Left kidney (tissue), 8 donors: ENCODE data around the gene CENPO. TPM values are rescaled to one million over a fixed set of nuclear protein-coding genes. Genes with fewer than 3 reads are reported as not detected.
A peak's percentile ranks its signal among the peaks of the same experiment; 100 is the strongest.

ENCODE experiments used
- DNase-seq: peaks from one replicate; pipeline ENCODE4 v3.0.0-alpha.2; 2013
- long read RNA-seq, 8 donors: transcript quantifications; one replicate each; lab custom pipeline, GENCODE V29; 2026
- polyA plus RNA-seq: library from polyadenylated mRNA; unstranded; fragments of 120-200 nt; gene quantifications from one replicate; pipeline ENCODE4 v1.2.1, GENCODE V29; 2013; ENCODE audit not compliant: insufficient read length

CENPO gene
- 25.6 TPM for polyA plus RNA-seq
- long read RNA-seq, donor 1, full-length matches to known transcripts = 3 of 252 reads
- long read RNA-seq, donor 1, partial matches to known transcripts = 249 of 252 reads
- long read RNA-seq, donor 1, other reads (novel, unspliced or antisense) = 0 of 252 reads
- long read RNA-seq, donor 2, full-length matches to known transcripts = 3 of 3 reads
- long read RNA-seq, donor 2, partial matches to known transcripts = 0 of 3 reads
- long read RNA-seq, donor 2, other reads (novel, unspliced or antisense) = 0 of 3 reads
- long read RNA-seq, donor 3, partial matches to known transcripts = 0 of 1 reads
- long read RNA-seq, donor 3, other reads (novel, unspliced or antisense) = 0 of 1 reads
- long read RNA-seq, donor 4 = 0 reads
- long read RNA-seq, donor 5, full-length matches to known transcripts = 4 of 4 reads
- long read RNA-seq, donor 5, partial matches to known transcripts = 0 of 4 reads
- long read RNA-seq, donor 5, other reads (novel, unspliced or antisense) = 0 of 4 reads
- long read RNA-seq, donor 6, partial matches to known transcripts = 18 of 19 reads
- long read RNA-seq, donor 6, other reads (novel, unspliced or antisense) = 0 of 19 reads
- long read RNA-seq, donor 7, full-length matches to known transcripts = 3 of 280 reads
- long read RNA-seq, donor 7, partial matches to known transcripts = 277 of 280 reads
- long read RNA-seq, donor 7, other reads (novel, unspliced or antisense) = 0 of 280 reads
- long read RNA-seq, donor 8, full-length matches to known transcripts = 1 of 1 reads
- long read RNA-seq, donor 8, partial matches to known transcripts = 0 of 1 reads
- long read RNA-seq, donor 8, other reads (novel, unspliced or antisense) = 0 of 1 reads

- peak; percentile 96 for DNase-seq
These were observed at the start of gene CENPO, which contains the start of gene PTRHD1 for GRCh38 chr2:24792874-24793760. CENPO (plus strand) TSS chr2:24793425; CDS start chr2:24793920, 495 bp downstream. PTRHD1 (minus strand) TSS chr2:24793391; CDS start chr2:24793377, 14 bp downstream.

- DNase-seq = no peak
These were observed 49.3 kb upstream of the CENPO start for GRCh38 chr2:24743924-24744323.

- DNase-seq = no peak
These were observed 48.9 kb upstream of the CENPO start for GRCh38 chr2:24744356-24744755.

- DNase-seq = no peak
These were observed 47.4 kb upstream of the CENPO start for GRCh38 chr2:24745825-24746224.

- DNase-seq = no peak
These were observed 45.9 kb upstream of the CENPO start for GRCh38 chr2:24747299-24747698.

GRCh38 chr2:24749069-24749691, 44.0 kb upstream of the CENPO start:
- DNase-seq = no peak

GRCh38 chr2:24754985-24755705, 38.1 kb upstream of the CENPO start:
- DNase-seq = peak; percentile 70

- DNase-seq = no peak
These were observed 36.4 kb upstream of the CENPO start for GRCh38 chr2:24756789-24757188.

GRCh38 chr2:24761866-24762265, 31.4 kb upstream of the CENPO start:
- DNase-seq = no peak

- no peak for DNase-seq
These were observed 30.7 kb upstream of the CENPO start for GRCh38 chr2:24762518-24762917.

- no peak for DNase-seq
These were observed 29.4 kb upstream of the CENPO start for GRCh38 chr2:24763843-24764242.

GRCh38 chr2:24766609-24767008, 26.6 kb upstream of the CENPO start:
- no peak for DNase-seq

GRCh38 chr2:24768013-24768412, 25.2 kb upstream of the CENPO start:
- DNase-seq = no peak

GRCh38 chr2:24768601-24769000, 24.6 kb upstream of the CENPO start:
- no peak for DNase-seq

GRCh38 chr2:24771061-24771460, 22.2 kb upstream of the CENPO start:
- DNase-seq = peak; percentile 57

- no peak for DNase-seq
These were observed 21.2 kb upstream of the CENPO start for GRCh38 chr2:24771764-24772586.

- no peak for DNase-seq
These were observed 18.9 kb upstream of the CENPO start for GRCh38 chr2:24774373-24774772.

- no peak for DNase-seq
These were observed 14.1 kb upstream of the CENPO start for GRCh38 chr2:24779116-24779515.

- DNase-seq = no peak
These were observed 9.6 kb upstream of the CENPO start for GRCh38 chr2:24783641-24784040.
